HepG2 (cell line): ENCODE results near the gene PML. TPM values are rescaled to one million over a fixed set of nuclear protein-coding genes. Genes with fewer than 3 reads are reported as not detected.
"Not testable (repeated sequence)": the region's sequence is repeated elsewhere in the genome, so short reads cannot be mapped to it uniquely, and the experiment has no call there.

Experiments used
- ATAC-seq: fragments of 200-7000 bp; cut with Tn5 transposase; 3 replicates; pipeline ENCODE4 v1.9.1; 2020; ENCODE audit warnings: mild to moderate bottlenecking, moderate library complexity
- BruUV-seq: library from RNA; stranded (reverse); fragments of 400-500 nt; replicated peaks from 2 replicates; lab custom pipeline; 2021; lab: Mats Ljungman, UMichigan
- CTCF ChIA-PET: fragments of 300-600 bp; formaldehyde crosslinking; extraction: SDS; loops from one replicate; lab custom pipeline; 2021; ENCODE audit warnings: low total read pairs, inconsistent platforms, low intra/inter-chr PET ratio; lab: Yijun Ruan, JAX
- POLR2A ChIA-PET: fragments of 350-600 bp; sonication (Branson Sonifier 250); formaldehyde crosslinking; loops from one replicate; lab custom pipeline; 2020; ENCODE audit warnings: antibody characterized with exemption, inconsistent platforms; lab: Yijun Ruan, JAX
- DNase-seq: peaks from one replicate; pipeline ENCODE4 v3.0.0-alpha.2; 2015; ENCODE audit warnings: low spot score
- FAIRE-seq: peaks from 3 replicates; lab custom pipeline; 2011; peaks lifted over from hg19 to GRCh38; lab: Jason Lieb, UNC
- H2AFZ ChIP-seq: one replicate; pipeline ENCODE4 v1.6.1; 2011; ENCODE audit warnings: low read length, inconsistent platforms
- H3K27ac ChIP-seq: fragments of 300-600 bp; 3 replicates; pipeline ENCODE4 v1.8.0; 2011; ENCODE audit warnings: mixed run types, mild to moderate bottlenecking, mixed read lengths, low read length, inconsistent platforms; ENCODE audit not compliant: insufficient read depth; ENCODE audit errors: extremely low read length
- H3K27me3 ChIP-seq, 2 experiments: fragments of 200-600 bp in 1 of 2; 2 replicates in 1 of 2; 3 replicates in 1 of 2; pipeline versions ENCODE4 v1.6.0 to v1.8.0; 2011; ENCODE audit warnings: low read length in 2 of 2, mild to moderate bottlenecking in 2 of 2, moderate library complexity in 2 of 2, inconsistent platforms in 1 of 2; ENCODE audit not compliant: insufficient read depth in 2 of 2, control insufficient read depth in 1 of 2
- H3K36me3 ChIP-seq, 2 experiments: fragments of 200-600 bp in 1 of 2; replicated peaks in 1 of 2; 2 replicates in 1 of 2; 3 replicates in 1 of 2; pipeline versions ENCODE4 v1.5.1 to v1.8.0; 2011; ENCODE audit warnings: low read length in 2 of 2, inconsistent platforms in 1 of 2; ENCODE audit not compliant: insufficient read depth in 2 of 2, control insufficient read depth in 1 of 2
- H3K4me1 ChIP-seq: 2 replicates; pipeline ENCODE4 v1.5.1; 2012; ENCODE audit warnings: low read length, inconsistent platforms; ENCODE audit not compliant: insufficient read depth
- H3K4me2 ChIP-seq: 2 replicates; pipeline ENCODE4 v1.6.0; 2011; ENCODE audit warnings: low read depth, low read length, inconsistent platforms
- H3K4me3 ChIP-seq, 3 experiments: fragments of 200-600 bp in 1 of 3; sonication (generic), shearing (Covaris generic) in 1 of 3; replicated peaks in 1 of 3; 2 replicates each; pipeline ENCODE4 v1.5.1; 2011 to 2016; ENCODE audit warnings: low read length in 3 of 3, inconsistent platforms in 2 of 3, low read depth in 2 of 3, mild to moderate bottlenecking in 2 of 3, control low read depth in 1 of 3, mixed read lengths in 1 of 3; ENCODE audit not compliant: insufficient read depth in 1 of 3
- H3K79me2 ChIP-seq: one replicate; pipeline ENCODE4 v1.6.1; 2011; ENCODE audit warnings: low read length, inconsistent platforms; ENCODE audit not compliant: insufficient read depth
- H3K9ac ChIP-seq: 2 replicates; pipeline ENCODE4 v1.6.0; 2011; ENCODE audit warnings: mild to moderate bottlenecking, low read depth, low read length, inconsistent platforms; ENCODE audit not compliant: insufficient read depth
- H3K9me3 ChIP-seq: 2 replicates; pipeline ENCODE4 v1.5.1; 2012; ENCODE audit warnings: mild to moderate bottlenecking, low read length
- H4K20me1 ChIP-seq: 2 replicates; pipeline ENCODE4 v1.6.0; 2011; ENCODE audit warnings: inconsistent platforms, mild to moderate bottlenecking, low read length, moderate library complexity; ENCODE audit not compliant: insufficient read depth
- BCL6 ChIP-seq: IDR thresholded peaks from 2 replicates; pipeline ENCODE4 v1.6.1; 2016; ENCODE audit warnings: missing genetic modification reagents, missing compliant biosample characterization
- WGBS: methylation state at CpG from one replicate; pipeline ENCODE4 v1.1.6; 2017; ENCODE audit warnings: low lambda C conversion rate; 5-methylcytosine and 5-hydroxymethylcytosine counted together
- in situ Hi-C: cut with HindIII; loops from 2 replicates; pipeline ENCODE4 v1.10.0; 2017; ENCODE audit warnings: low pct_unique_long_range_greater_than_20kb; ENCODE audit not compliant: extremely low pct_ligation_motif_present
- intact Hi-C: fragments of 100-400 bp; cut with micrococcal nuclease; formaldehyde crosslinking; loops from one replicate; pipeline ENCODE4 v1.10.0; 2022; ENCODE audit not compliant: unreplicated experiment
- polyA plus RNA-seq, 8 experiments: library from polyadenylated mRNA; depleted of rRNA in 3 of 8; stranded (reverse) in 7 of 8; unstranded in 1 of 8; fragments of >200 nt; fragmentation: Illumina TruSeq in 4 of 8; extraction: Trizol in 4 of 8; gene quantifications; 2 replicates each; pipeline versions ENCODE4 v1.2.1 to v1.2.3, GENCODE V29; 2011 to 2016; ENCODE audit warnings: low read depth in 4 of 8, missing spikeins in 1 of 8, mixed read lengths in 1 of 8; ENCODE audit not compliant: insufficient read depth in 1 of 8
- total RNA-seq, 5 experiments: library from RNA; depleted of rRNA; stranded (reverse); fragments of >200 nt; fragmentation: Illumina TruSeq; extraction: Trizol; gene quantifications; 2 replicates each; pipeline ENCODE4 v1.2.3, GENCODE V29; 2016; ENCODE audit warnings: low read depth in 1 of 5
- TF ChIP-seq, protein P1 (sequence below): sonication (generic); formaldehyde crosslinking; IDR thresholded peaks from 2 replicates; pipeline ENCODE4 v1.5.0; 2020; ENCODE audit warnings: mild to moderate bottlenecking, missing genetic modification reagents, moderate library complexity

PML gene
- total and polyA plus RNA-seq, 2 of the 13 experiments (the other 11 are each of a cell fraction or from before 2014, with no cell fraction given): 2.9 to 3.9 TPM

DNA sequence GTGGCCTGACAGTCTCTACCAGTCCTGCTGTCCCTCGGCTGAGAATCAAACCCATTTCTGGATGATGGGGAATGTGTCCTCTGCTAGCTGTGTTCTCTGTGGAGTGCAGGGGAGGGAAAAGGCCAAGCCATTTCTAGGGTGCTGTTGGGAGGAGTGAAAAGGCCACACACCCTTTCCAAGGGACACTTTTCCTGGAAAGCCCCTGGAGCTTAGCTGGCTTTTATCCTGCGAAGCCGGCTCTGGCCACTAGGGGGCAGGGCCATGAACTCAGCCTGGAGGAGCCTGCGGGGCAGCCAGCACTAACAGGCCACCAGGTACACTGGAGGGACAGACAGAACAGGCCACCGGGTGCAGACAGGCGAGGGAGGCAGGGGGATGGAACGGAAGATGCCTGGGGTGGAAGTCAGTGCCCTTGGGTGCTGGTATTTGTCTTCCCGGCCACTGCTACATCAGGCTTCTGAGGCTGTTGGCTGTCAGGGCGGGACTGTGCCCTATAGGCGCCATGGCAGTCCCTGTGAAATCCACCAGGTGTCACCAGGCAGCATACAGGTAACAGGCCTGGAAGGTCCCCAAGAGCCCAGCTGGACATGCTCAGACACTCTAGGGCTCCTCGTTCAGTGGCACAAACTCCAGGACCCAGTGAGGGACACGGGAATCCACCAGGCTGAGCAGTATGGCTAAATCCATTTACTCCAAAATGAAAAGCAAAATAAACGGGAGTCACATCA lies 71.3 kb downstream of the PML start:
- peak; percentile 23 for FAIRE-seq
- H3K9ac ChIP-seq, H3K4me3 ChIP-seq, H3K27me3 ChIP-seq, H3K4me2 ChIP-seq, in situ Hi-C loops, POLR2A ChIA-PET, H3K4me1 ChIP-seq, H3K79me2 ChIP-seq, DNase-seq, H2AFZ ChIP-seq, H3K27ac ChIP-seq, H3K36me3 ChIP-seq, CTCF ChIA-PET, H4K20me1 ChIP-seq, intact Hi-C loops, H3K9me3 ChIP-seq, BruUV-seq: not testable (repeated sequence)
- ATAC-seq: peak; percentile 99
- peak; percentile 49; the same call in 1 of the 2 replicates for TF ChIP-seq BCL6 (CRISPR knock-in tag)
- TF ChIP-seq, protein P1, sequence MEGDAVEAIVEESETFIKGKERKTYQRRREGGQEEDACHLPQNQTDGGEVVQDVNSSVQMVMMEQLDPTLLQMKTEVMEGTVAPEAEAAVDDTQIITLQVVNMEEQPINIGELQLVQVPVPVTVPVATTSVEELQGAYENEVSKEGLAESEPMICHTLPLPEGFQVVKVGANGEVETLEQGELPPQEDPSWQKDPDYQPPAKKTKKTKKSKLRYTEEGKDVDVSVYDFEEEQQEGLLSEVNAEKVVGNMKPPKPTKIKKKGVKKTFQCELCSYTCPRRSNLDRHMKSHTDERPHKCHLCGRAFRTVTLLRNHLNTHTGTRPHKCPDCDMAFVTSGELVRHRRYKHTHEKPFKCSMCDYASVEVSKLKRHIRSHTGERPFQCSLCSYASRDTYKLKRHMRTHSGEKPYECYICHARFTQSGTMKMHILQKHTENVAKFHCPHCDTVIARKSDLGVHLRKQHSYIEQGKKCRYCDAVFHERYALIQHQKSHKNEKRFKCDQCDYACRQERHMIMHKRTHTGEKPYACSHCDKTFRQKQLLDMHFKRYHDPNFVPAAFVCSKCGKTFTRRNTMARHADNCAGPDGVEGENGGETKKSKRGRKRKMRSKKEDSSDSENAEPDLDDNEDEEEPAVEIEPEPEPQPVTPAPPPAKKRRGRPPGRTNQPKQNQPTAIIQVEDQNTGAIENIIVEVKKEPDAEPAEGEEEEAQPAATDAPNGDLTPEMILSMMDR (CRISPR knock-in tag): 0 out of 2 replicates have a peak, but pooled peaks have one; percentile 10
- 0% methylated on average over 1 of the region's 13 CpGs for WGBS

- ATAC-seq, H3K79me2 ChIP-seq, H3K9ac ChIP-seq, H3K9me3 ChIP-seq, CTCF ChIA-PET, H3K4me3 ChIP-seq, H3K27me3 ChIP-seq, POLR2A ChIA-PET, H4K20me1 ChIP-seq, H3K36me3 ChIP-seq, DNase-seq, H3K27ac ChIP-seq, H3K4me1 ChIP-seq, FAIRE-seq, intact Hi-C loops, H2AFZ ChIP-seq, H3K4me2 ChIP-seq, BruUV-seq, in situ Hi-C loops: not testable (repeated sequence)
- WGBS: 50% methylated on average over 4 of the region's 6 CpGs
Observed at GRCh38 chr15:74071645-74072044, 77.1 kb downstream of the PML start.

DNA sequence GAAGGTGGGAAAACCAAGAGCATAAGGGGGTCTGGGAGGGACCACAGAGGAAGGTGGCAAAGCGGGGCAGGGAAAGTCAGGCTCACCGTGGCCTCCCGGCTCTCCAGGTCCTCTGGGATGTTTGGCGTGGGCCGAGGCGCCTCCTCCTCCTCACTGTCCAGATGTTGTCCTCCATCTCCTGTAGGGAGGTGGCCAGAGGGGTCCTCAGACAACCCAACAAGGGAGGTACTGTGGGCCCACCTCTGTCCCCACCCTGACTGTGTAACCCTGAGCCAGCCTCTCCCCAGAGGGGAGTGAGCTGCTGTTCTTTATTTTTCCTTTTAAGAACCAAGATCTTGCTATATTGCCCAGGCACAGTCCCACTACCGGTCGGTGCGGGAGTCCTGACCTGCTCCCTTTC lies 77.6 kb downstream of the PML start:
- H2AFZ ChIP-seq, BruUV-seq, DNase-seq, H3K27ac ChIP-seq, intact Hi-C loops, CTCF ChIA-PET, H4K20me1 ChIP-seq, in situ Hi-C loops, FAIRE-seq, H3K4me2 ChIP-seq, POLR2A ChIA-PET, H3K27me3 ChIP-seq, H3K36me3 ChIP-seq, ATAC-seq, H3K4me1 ChIP-seq, H3K79me2 ChIP-seq, H3K9me3 ChIP-seq, H3K4me3 ChIP-seq, H3K9ac ChIP-seq: not testable (repeated sequence)
- WGBS: 26% methylated on average over 3 of the region's 9 CpGs
